Hematopoietic multipotent progenitor cell treated with erythropoietin and hydrocortisone succinate and interleukin-3 and kit ligand, for 6 days (in vitro differentiated cells): ENCODE data around the gene AKAP7.
"Not testable (repeated sequence)": the region's sequence is repeated elsewhere in the genome, so short reads cannot be mapped to it uniquely, and the experiment has no call there.

ENCODE experiments used
- DNase-seq: peaks from one replicate; pipeline ENCODE4 v3.0.0-alpha.2; 2015

Gene AKAP7

GRCh38 chr6:131135244-131136020 lies at the start of gene AKAP7:
Gene AKAP7, plus strand, starts transcription at chr6:131135467. Its CDS starts 297 bp downstream, at chr6:131135764.
- DNase-seq = peak; percentile 72

DNA sequence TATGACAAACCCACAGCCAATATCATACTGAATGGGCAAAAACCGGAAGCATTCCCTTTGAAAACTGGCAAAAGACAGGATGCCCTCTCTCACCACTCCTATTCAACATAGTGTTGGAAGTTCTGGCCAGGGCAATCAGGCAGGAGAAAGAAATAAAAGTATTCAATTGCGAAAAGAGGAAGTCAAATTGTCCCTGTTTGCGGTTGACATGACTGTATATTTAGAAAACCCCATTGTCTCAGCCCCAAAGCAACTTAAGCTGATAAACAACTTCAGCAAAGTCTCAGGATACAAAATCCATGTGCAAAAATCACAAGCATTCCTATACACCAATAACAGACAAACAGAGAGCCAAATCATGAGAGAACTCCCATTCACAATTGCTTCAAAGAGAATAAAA lies 44.9 kb upstream of the AKAP7 start:
- DNase-seq = not testable (repeated sequence)

DNA sequence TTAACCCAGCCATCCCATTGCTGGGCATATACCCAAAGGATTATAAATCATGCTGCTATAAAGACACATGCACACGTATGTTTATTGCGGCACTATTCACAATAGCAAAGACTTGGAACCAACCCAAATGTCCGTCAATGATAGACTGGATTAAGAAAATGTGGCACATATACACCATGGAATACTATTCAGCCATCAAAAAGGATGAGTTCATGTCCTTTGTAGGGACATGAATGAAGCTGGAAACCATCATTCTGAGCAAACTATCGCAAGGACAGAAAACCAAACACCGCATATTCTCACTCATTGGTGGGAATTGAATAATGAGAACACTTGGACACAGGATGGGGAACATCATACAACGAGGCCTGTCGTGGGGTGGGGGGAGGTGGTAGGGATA lies 43.3 kb upstream of the AKAP7 start:
- DNase-seq = not testable (repeated sequence)

GRCh38 chr6:131093334-131093733 lies 41.9 kb upstream of the AKAP7 start:
- no peak for DNase-seq

GRCh38 chr6:131096786-131097185 lies 38.5 kb upstream of the AKAP7 start:
- DNase-seq = no peak

DNA sequence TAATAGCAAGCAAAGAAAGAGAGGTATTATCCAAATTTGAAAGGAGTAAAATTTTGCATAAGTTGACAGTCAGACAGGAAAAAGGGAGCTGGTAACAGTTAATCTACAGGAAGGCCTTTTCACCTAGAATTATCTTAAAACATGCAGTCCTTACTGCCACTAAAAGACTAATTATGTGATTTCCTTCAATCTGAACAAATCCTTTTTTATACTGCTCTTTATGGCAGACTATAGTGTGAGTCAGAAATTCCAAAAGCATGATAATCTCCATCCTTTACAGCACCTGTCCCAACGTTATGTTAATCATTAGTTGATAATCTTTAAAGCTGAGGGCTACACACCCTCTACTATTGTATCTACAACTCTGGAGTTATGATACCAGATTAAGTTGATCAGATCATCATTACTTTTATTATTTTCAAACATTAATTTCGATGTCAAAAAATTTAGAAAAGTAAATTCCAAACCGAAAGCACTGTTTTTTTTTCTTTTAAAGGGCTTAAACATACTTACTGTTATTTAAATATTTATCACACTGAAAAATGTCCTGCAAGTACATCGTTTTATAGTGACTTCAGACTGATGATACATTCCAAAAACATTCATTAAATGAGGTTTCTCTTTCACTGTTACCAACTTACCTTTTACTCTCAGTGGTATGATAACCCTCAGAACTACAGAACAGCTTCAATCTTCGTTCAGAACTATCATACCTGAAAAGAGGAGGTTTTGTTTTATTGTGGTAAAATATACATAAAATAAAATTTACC lies 33.2 kb upstream of the AKAP7 start:
- no peak for DNase-seq

DNA sequence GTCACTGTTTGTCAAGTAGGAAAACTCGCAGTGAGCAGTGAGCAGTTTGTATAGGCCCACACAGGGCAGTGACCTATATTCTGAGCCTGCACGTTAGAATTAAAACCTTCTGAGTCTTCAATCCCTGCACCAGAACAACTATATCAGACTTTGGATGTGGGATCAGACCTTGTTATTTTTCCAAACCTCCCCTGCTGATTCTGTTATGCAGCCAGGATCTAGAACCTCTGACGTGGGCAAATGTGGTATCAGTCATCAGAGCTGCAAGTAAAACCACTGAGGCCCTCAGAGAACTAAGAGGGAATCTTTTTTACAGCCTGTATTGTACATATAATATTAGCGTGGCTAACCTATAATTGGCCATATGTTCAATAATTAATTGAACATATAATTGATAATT lies 32.0 kb upstream of the AKAP7 start:
- no peak for DNase-seq

DNA sequence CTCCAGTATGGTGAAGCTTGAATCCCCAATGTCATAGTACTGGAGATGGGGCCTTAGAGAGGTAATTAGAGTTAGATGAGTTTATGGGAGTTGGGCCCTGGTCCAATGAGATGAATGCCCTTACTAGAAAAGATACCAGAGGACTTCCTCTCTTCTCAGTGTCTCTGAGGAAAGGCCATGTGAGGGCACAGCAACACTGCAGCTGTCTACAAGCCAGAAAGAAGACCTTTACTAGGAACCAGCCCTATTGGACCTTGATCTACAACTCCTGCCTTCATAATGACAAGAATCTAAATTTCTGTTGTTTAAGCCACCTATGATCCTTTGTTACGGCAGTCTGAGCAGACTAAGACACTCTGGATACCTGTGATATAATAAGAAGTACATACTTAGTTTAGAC lies 31.4 kb upstream of the AKAP7 start:
- DNase-seq = no peak

GRCh38 chr6:131107151-131107550 lies 28.1 kb upstream of the AKAP7 start:
- DNase-seq = no peak

DNA sequence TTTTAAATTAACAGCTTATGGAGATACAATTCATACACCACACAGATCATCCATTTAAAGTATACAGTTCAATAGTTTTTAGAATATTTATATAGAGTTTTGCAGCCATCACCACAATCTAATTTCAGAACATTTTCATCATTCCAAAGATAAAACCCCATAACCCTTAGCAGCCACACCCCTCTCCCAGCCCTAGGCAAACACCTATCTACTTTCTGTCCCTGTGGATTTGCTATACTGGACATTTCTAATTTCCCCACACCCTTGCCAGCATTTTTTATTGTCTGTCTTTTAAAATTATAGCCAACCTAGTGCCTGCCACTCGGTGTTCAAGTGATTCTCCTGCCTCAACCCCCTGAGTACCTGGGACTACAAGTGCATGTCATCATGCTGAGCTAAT lies 23.0 kb upstream of the AKAP7 start:
- no peak for DNase-seq

GRCh38 chr6:131115651-131116050 lies 19.6 kb upstream of the AKAP7 start:
- no peak for DNase-seq

DNA sequence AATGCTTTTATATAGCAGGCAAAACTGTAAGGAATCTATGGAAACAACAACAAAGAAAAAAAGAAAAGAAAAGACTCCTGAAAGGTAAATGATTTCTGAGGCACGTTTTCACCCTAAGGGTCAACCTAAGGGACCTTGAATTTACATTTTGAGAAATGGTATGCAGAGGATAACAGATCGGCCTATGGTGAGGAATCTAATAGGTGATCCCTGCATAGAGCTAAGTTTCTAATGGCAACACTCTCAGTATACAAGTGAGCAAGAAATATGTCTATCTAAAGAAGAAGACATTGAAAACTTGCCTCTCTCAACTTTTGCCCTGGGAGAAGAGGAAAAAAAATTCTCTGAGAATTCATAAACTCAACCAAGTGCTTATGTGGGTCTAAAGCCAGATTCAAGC lies 18.9 kb upstream of the AKAP7 start:
- DNase-seq = no peak

DNA sequence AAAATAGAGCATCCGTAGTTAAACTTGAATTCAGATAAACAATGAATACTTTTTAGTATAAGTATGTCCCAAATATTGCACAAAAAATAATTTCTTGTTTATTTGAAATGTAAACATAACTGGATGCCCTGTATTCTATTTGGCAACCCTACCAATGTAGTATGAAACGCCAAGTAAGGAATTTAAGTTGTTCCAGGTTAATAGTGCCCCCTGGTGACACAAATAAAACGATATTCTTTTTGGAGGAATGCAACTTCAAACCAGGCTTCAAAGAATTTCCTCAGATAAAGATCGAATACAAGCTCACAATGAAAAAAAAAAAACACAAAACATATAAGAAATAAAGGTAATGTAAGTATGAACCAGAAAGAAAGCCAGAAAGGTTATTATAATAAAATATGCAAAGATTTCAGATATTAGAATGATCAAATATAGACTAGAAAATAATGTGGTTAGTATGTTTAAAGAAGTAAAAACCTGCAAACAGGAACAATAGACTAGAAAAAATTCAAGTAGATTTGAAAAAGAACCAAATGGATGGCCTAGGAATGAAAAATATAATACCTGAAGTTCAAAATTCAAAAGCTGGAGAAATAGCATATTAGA lies 18.4 kb upstream of the AKAP7 start:
- peak; percentile 76 for DNase-seq

GRCh38 chr6:131117878-131118277 lies 17.4 kb upstream of the AKAP7 start:
- no peak for DNase-seq

GRCh38 chr6:131122007-131122406 lies 13.3 kb upstream of the AKAP7 start:
- no peak for DNase-seq

DNA sequence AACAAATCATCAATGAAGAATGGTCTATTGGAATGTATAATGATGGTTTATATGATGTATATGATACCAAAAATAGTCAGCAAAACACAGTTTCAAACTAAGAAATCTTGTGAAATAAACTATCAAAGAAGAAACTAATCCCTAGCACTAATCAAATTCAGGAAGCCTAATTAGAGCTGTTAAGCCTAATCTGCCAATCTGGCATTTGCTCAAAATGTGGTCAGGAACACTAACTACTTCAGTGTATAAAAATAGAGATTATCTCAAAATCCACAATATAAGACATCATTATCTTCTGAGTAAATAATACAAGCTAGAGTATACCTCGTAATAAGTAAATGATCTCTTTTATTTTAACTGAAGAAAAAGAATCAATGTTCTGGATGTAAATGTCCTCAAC lies 12.8 kb upstream of the AKAP7 start:
- DNase-seq = no peak

- no peak for DNase-seq
Measured at GRCh38 chr6:131124336-131125071, 10.8 kb upstream of the AKAP7 start.

GRCh38 chr6:131125431-131125830 lies 9.8 kb upstream of the AKAP7 start:
- DNase-seq = no peak

GRCh38 chr6:131129689-131130553 lies 5.3 kb upstream of the AKAP7 start:
- no peak for DNase-seq

DNA sequence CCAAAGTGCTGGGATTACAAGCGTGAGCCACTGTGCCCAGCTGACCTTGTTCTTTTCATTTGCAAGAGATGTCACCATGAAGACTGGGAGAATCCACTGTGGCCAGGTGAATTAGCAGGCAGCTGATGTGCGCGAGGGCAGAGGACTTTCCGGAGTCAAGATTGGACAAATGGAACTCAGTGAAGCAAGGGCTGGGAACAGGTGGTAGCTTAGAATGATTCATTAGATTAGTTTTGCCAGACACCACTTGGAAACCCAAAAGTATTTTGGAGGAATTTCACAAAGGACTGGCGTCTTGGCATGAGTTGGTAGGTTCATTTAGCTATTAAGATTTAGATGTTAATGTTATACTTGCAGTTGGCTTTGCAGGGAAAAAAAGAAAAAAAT lies 4.7 kb upstream of the AKAP7 start:
- DNase-seq = no peak

DNA sequence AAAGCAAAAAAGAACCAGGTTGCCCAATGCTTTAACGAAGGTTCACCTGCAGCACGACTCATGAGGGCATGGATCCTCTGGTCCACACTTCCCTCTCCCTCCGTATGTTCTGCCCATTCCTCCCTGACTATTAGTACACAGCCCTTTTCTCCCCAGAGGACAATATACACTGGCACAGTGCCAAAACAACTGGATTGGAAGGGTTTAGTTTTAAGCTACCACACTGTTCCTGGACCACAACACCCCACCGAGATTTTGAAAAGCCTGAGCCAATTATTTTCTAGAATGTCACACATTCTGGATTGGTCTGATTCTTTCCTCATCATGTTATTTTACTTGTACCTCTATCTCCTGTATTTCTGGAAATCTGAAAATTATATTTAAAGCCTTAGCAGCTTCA lies 2.9 kb upstream of the AKAP7 start:
- no peak for DNase-seq
